Loucy (cell line): ENCODE measurements around the gene NRG3.

ENCODE experiments used
- H2AFZ ChIP-seq: fragments of 200-600 bp; sonication (generic); 2 replicates; pipeline ENCODE4 v1.6.0; 2016; ENCODE audit warnings: antibody characterized with exemption, mild to moderate bottlenecking, low read length, moderate library complexity
- H3F3A ChIP-seq: fragments of 200-600 bp; 2 replicates; pipeline ENCODE4 v1.6.0; 2016; ENCODE audit warnings: antibody characterized with exemption, low read depth, mild to moderate bottlenecking
- H3K27me3 ChIP-seq: fragments of 200-600 bp; sonication (generic); 2 replicates; pipeline ENCODE4 v1.6.1; 2014; ENCODE audit warnings: low read length, mild to moderate bottlenecking; ENCODE audit not compliant: insufficient read depth, poor library complexity, severe bottlenecking
- H3K36me3 ChIP-seq: fragments of 200-600 bp; sonication (generic); 2 replicates; pipeline ENCODE4 v1.6.1; 2016; ENCODE audit warnings: low read length; ENCODE audit not compliant: insufficient read depth
- H3K4me1 ChIP-seq: fragments of 200-600 bp; sonication (generic); 2 replicates; pipeline ENCODE4 v1.5.1; 2014; ENCODE audit warnings: low read length, mild to moderate bottlenecking; ENCODE audit not compliant: insufficient read depth, poor library complexity, severe bottlenecking
- H3K4me2 ChIP-seq: fragments of 200-600 bp; sonication (generic); 2 replicates; pipeline ENCODE4 v1.6.0; 2014; ENCODE audit warnings: antibody characterized with exemption, low read length, low read depth, mild to moderate bottlenecking; ENCODE audit not compliant: poor library complexity, severe bottlenecking
- H3K4me3 ChIP-seq: fragments of 200-600 bp; sonication (generic); 2 replicates; pipeline ENCODE4 v1.5.1; 2014; ENCODE audit warnings: low read length, mild to moderate bottlenecking, mixed read lengths; ENCODE audit not compliant: poor library complexity, severe bottlenecking
- H3K79me2 ChIP-seq: fragments of 200-600 bp; sonication (generic); 2 replicates; pipeline ENCODE4 v1.6.1; 2014; ENCODE audit warnings: low read length; ENCODE audit not compliant: insufficient read depth
- H3K9ac ChIP-seq: fragments of 200-600 bp; sonication (generic); 2 replicates; pipeline ENCODE4 v1.6.0; 2014; ENCODE audit warnings: mild to moderate bottlenecking, low read depth, low read length, moderate library complexity; ENCODE audit not compliant: poor library complexity, severe bottlenecking
- H3K9me2 ChIP-seq: fragments of 200-600 bp; sonication (generic); replicated peaks from 2 replicates; pipeline ENCODE4 v1.6.1; 2016; ENCODE audit warnings: low read depth, low read length, mixed read lengths
- H3K9me3 ChIP-seq: fragments of 200-600 bp; sonication (generic); 2 replicates; pipeline ENCODE4 v1.6.1; 2014; ENCODE audit warnings: mild to moderate bottlenecking, antibody characterized with exemption, low read length, low read depth; ENCODE audit not compliant: insufficient read depth
- H4K20me1 ChIP-seq: fragments of 200-600 bp; sonication (generic); 2 replicates; pipeline ENCODE4 v1.6.0; 2014; ENCODE audit warnings: antibody characterized with exemption, low read length, mild to moderate bottlenecking; ENCODE audit not compliant: insufficient read depth, poor library complexity, severe bottlenecking
- CTCF ChIP-seq: fragments of 200-600 bp; sonication (generic); conservative IDR thresholded peaks from 2 replicates; pipeline ENCODE4 v1.5.1; 2014; ENCODE audit warnings: mild to moderate bottlenecking, antibody characterized with exemption, low read length
- EZH2phosphoT487 ChIP-seq: fragments of 200-600 bp; IDR thresholded peaks from 2 replicates; pipeline ENCODE4 v1.6.1; 2018; ENCODE audit warnings: antibody characterized with exemption, mild to moderate bottlenecking, moderate library complexity, borderline replicate concordance

NRG3 gene

DNA sequence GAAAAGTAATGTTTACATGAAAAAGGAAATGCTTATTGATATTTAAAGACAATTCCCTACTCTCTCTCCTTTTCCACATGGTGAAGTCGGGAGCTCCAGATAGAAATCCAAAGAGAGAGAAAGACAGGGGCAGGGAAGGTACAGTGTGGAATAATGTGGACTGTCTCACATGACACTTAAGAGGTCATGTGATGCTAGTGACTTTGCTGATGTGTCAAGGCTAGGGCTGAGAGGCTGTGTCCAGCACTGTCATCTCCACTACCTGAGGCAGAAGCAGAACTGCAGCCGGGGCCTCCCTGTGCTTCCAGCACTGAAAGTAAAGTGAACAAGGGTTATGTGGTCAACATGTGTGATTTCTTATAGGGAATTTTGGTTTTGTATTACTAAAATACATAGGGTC, 26.0 kb downstream of the NRG3 start:
- Histone ChIP-seq H3K4me1 (no peaks in the 10 kb centered on the region), H3K4me2 (no peak overlapping the region), H3K9me3 (no peaks in the 10 kb centered on the region), H3K4me3 (no peak overlapping the region), H3K36me3 (no peaks in the 10 kb centered on the region), H3F3A (no peaks in the 10 kb centered on the region), H3K79me2 (no peaks in the 10 kb centered on the region), H3K9ac (no peak overlapping the region), H3K27me3 (no peaks in the 10 kb centered on the region), H2AFZ (no peak overlapping the region), H3K9me2 (no peaks in the 10 kb centered on the region), H4K20me1 (no peaks in the 10 kb centered on the region)
- TF ChIP-seq CTCF (no peak), EZH2phosphoT487 (no peak)

DNA sequence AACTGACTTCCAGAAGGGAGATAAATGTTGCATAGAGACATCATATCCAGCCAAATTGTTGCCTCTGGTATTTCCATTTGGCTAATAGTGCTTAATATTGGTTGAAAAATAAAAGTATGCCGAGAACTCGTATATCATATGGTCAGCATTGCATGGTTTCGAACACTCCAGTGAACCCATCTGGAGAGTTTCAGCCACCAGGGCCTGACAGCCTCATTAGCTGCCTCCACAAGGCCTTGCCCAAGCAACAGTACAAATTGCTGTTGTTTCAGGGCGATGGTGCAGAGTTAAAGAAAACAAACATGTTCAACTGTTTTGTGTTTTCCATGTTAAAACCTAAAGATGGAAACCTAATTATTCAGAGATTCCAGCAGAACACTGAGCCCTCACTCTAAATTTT, 28.5 kb downstream of the NRG3 start:
- Histone ChIP-seq H3K9me3 (no peaks in the 10 kb centered on the region), H3K4me1 (no peaks in the 10 kb centered on the region), H3K9me2 (no peaks in the 10 kb centered on the region), H3K79me2 (no peaks in the 10 kb centered on the region), H2AFZ (no peak overlapping the region), H4K20me1 (no peaks in the 10 kb centered on the region), H3K4me2 (no peak overlapping the region), H3K36me3 (no peaks in the 10 kb centered on the region), H3K4me3 (no peak overlapping the region), H3F3A (no peaks in the 10 kb centered on the region), H3K27me3 (no peaks in the 10 kb centered on the region), H3K9ac (no peak overlapping the region)
- TF ChIP-seq CTCF (no peak), EZH2phosphoT487 (no peak)

- H2AFZ ChIP-seq = no peak overlapping the region
- H3K36me3 ChIP-seq = no peaks in the 10 kb centered on the region
- H3K4me2 ChIP-seq = no peak overlapping the region
- no peaks in the 10 kb centered on the region for H3K9me3 ChIP-seq
- no peak overlapping the region for H3K4me3 ChIP-seq
- no peaks in the 10 kb centered on the region for H3K9me2 ChIP-seq
- no peaks in the 10 kb centered on the region for H4K20me1 ChIP-seq
- no peaks in the 10 kb centered on the region for H3K4me1 ChIP-seq
- TF ChIP-seq CTCF (no peak), EZH2phosphoT487 (no peak)
- H3K9ac ChIP-seq = no peak overlapping the region
- H3K79me2 ChIP-seq = no peaks in the 10 kb centered on the region
- H3F3A ChIP-seq = no peaks in the 10 kb centered on the region
- H3K27me3 ChIP-seq = no peaks in the 10 kb centered on the region
These were observed 30.2 kb downstream of the NRG3 start for GRCh38 chr10:81905161-81905560.
